NCI-H526 treated with DMSO at 0.1 percent for 48 hours (cell line): ENCODE measurements around the gene EN1.

ENCODE experiments used
- DNase-seq: peaks from one replicate; lab custom pipeline; 2025; lab: John Stamatoyannopoulos, UW

Gene EN1

GRCh38 chr2:118846953-118847761 is at the start of gene EN1:
Gene EN1, minus strand, starts transcription at chr2:118847648. Its CDS starts 481 bp downstream, at chr2:118847167.
- peak; percentile 83 for DNase-seq

DNA sequence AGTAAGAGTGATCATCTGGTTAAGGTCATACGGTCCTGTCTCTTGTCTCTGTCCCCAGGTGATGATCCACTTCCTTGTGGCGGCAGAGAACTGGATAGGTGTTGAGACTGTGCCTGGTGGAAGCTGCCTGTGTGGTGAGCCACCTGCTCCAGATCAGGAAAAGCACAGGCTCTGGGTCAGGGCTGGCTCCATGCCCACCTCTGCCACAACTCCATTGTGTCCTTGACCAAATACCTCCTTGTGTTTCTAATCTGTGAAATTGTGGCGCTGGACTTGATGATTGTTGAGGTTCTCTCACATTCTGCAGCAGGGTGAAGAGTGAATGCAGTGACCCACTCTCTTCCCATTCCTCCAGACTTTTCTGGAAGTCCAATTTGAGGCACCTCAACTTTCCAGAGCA is 45.7 kb upstream of the EN1 start:
- no peak for DNase-seq

DNA sequence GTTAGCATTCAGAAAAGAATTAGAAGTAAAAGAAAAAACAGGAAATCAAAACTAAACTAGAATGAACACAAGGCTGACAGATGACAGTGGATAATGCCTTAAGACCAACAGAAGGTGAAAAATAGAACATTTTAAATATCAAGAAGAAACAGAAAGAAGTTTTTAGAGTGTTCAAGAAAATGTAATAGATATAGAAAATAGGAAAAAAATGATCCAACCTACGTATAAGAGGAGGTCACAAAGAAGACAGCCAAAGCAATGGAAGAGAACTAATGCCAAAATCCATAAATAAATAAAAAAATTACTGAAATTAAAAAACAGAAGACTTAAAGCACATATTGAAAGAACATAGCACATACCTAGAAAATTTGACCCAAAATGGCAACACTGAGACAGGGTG is 42.5 kb upstream of the EN1 start:
- DNase-seq, result no peak

DNA sequence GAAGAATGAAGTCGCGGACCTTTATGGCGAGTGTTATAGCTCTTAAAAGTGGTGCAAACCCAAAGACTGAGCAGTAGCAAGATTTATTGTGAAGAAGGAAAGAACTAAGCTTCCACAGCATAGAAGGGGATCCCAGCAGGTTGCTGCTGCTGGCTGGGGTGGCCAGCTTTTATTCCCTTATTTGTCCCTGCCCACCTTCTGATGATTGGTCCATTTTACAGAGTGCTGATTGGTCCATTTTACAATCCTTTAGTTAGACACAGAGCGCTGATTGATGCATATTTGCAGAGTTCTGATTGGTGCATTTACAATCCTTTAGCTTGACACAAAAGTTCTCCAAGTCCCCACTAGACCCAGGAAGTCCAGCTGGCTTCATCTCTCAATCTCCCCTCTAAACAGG is 36.3 kb upstream of the EN1 start:
- DNase-seq, result no peak

DNA sequence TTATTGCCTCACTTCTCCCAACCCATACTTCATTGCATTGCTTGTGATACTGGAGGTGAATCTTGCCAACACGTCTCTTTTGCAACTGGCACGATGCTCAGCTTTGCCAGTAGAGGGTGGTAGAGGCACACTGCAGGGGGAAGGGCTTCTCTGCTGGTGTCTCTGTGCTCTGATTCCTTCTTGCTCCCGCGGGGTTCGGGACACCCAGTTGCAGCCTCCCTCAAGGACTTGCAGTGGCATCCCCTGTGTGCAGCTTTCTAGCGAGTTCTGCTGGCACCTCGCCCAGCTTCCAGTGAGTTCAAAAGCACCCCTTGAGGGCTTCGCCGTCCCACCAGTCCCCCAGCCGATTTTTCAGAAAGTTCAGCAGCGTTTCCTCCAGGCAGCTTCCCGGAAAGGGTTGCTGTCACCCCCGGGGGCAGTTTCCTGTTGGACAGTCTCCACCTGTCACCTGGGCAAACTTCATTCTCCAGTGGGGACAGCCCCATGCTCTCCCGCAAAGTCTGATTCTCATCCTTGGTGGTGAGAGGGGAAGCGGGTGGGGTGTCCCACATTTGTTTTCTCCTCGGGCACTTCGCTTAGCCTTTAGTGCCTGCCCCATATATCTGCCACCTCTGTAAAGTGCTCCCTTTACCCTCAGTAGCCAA is 35.4 kb upstream of the EN1 start:
- peak; percentile 61 for DNase-seq

- DNase-seq, result peak; percentile 70
These were observed 34.2 kb upstream of the EN1 start for GRCh38 chr2:118881490-118882129.

DNA sequence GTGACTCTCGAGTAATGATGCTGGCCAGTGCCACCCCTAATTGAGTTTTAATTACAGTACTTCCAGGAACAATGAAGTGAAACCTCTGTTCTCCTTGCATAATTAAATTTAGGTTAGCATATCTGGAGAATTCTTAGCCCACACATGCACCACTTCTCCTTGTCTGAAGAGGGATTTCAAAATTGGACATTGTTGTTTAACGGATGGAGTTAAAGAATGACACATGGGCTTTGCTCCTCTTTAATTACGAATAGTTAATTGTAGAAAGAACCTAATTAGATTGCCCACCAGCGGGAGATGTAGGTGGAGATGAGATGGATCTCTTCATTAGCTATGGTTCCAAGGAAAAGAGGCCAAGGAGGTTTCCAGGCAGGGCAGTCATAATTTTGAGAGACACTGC is 33.1 kb upstream of the EN1 start:
- no peak for DNase-seq

- no peak for DNase-seq
These were observed 31.2 kb upstream of the EN1 start for GRCh38 chr2:118878531-118879149.

GRCh38 chr2:118875318-118875717 is 27.9 kb upstream of the EN1 start:
- no peak for DNase-seq

DNA sequence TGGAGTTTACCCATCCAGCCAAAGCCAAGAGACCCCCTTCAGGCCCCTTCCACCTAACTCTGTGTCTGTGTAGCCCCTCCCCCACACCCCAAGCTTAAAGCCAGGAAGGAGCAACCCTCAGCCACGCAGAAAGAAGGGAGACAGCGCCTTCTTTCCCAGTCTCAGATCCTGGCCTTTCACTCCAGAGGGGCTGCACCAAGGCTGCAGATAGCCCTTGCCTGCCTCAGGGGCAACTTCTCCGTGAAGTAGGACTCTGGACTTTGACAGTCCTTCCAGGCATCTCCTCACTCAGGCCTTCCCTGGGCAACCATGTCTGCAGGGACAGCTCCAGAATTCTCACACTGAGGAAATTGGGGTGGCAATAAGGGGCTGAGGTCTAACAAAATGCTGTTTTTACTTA is 26.9 kb upstream of the EN1 start:
- no peak for DNase-seq

DNA sequence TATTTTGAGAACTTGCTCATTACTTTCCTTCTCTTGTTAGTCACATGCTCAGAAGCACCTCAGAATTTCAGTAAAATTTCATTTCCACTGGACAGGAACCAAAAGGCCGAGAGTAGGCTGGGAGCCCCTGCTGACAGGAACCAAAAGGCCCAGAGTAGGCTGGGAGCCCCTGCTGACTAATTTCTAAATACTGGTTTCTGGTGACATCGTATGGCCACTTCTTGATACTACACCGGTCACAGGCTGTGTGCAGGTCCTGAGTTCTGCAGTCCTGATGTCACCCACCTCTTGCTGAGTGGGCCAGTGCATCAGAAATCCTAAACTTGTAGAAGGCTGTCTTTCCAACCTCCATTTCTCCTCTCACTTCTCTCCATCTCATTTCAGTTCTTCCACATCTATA is 17.7 kb upstream of the EN1 start:
- peak; percentile 34 for DNase-seq

DNA sequence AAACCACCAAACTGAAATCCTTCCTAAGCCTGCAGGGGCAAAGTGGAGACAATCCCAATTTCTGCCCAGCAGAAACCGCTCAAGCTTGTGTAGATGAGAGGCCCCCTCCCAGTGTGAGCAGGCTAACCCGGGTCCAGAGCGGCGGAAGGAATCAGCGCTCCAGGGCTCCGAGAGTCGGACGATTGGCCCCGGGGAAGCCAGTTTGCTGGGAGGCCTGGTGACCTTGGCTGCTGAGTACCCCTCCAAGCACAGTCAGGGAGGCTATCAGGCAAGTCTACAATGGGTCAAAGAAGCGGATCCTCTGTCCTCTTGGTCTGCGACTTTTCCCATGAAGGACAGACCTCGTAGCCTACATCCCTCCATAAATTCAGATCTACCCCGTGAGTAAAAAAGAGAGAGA is 16.8 kb upstream of the EN1 start:
- DNase-seq, result no peak

DNA sequence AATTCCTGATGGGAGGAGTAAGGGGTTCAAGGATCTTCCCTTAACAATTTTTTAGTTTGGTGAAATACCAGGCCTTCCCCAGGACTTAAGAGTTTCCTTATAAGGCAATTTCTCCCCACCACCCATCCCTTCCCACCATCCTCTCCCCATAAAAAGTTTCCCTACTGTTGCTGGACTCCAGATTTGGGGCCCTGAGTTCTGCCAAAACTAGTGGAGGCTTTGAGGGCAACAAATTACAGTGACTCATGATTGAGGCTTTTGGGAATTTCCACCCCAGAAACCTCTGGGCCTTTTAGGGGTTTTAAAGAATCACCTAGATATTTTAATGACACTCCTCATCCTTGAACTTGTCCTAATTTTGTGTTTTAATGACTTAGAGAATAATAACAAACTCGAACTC is 14.3 kb upstream of the EN1 start:
- DNase-seq, result no peak

DNA sequence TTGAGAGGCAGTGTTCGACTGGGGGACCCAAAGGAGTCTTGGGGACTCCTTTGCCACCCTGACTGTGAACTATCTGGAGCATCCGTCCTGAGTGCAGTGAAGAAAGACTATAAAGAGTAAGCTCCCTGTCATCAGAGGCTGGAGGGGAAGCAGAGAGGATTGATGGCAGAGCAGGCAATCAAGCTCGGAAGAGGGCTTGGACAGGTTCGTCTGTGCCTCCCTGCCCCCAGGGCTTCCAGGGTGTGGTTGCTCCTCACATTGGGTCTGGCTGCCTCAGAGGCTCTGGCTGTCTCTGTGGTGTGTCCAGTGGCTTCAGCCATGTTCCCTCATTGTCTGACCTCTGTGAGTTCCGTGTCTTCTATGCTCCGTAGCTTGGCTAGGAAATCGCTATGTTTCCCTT is 13.8 kb upstream of the EN1 start:
- DNase-seq, result no peak

DNA sequence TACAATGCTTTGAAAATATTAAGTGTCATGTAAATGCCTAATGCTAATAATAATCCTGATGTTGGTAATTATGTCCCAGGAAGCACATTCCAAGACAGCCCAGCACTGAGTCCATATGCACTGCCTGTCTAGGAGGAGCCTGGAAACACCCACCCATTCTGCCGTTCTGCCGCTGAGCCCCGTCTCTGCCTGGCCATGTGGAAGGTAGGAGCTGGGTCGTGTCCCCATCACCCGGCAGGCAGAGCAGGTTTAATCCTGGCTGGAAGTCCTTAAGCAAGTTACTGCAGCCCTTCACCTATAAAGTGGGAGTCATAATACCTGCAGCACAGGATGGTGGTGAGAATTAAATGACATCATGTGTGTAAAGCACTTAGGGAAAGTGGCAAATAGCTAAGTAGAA is 13.1 kb upstream of the EN1 start:
- no peak for DNase-seq

DNA sequence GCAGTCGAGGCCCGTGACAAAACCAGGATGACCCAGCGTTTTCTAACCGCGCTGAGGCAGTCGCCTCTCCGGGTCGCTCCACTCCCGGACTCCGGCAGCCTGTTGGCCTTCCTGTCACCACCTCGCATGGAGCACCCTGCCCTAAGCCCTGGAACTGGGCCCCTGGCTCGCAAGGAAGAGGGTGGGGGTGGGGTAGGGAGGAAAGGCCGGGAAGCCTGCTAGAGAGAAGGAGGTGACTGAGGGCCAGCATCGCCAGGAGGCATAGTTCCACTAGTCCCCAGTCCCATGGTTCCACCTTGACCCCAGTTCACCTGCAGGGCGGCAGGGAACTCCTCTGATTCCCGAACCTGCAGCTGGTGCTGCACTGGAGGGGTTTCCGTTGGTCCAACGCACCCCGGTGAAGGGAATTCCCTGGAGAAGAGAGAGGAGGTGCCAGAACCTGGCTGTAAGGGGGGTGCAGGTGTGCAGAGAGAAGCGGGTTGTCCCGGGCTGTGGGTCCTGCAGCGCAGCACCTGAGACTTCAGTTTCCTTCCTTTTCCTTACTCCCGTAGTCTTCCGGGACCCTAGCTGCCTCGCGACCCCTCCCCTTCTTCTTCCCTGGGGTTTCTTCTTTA is 11.8 kb upstream of the EN1 start:
- DNase-seq, result no peak

DNA sequence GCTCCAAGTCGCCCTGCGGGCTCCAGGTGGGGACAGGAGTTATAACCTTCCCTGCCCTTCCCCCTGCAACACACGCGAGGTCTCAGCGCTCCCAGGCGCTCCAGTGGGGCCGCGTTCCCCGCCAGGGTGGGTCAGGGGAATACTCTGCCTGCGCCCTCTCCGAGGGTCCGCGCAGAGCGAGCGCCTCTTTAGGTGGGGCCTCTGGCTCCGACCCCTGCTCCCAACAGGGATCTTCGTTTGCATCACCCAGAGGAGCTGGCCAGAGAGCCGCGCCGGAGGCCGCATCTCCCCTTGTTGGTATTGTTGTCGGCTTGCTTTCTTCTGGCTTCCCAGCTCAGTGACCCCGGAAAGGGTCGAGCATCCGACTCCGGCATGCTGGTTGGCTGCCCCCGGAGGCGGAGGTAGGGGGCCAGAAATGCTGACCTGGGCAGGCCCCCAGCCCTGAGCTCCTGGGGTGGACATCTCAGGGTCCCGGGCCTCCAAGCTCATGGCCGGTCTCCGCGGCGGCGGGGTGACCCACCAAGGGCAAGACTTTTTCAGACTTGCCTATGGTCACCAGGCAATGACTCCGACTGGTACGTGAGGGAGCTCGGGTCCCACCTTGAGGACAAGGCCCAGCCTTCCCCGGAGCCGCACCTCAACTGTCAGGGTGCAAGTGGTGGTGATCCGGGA is 11.2 kb upstream of the EN1 start:
- no peak for DNase-seq

GRCh38 chr2:118857677-118858484 is 10.4 kb upstream of the EN1 start:
- DNase-seq, result no peak

DNA sequence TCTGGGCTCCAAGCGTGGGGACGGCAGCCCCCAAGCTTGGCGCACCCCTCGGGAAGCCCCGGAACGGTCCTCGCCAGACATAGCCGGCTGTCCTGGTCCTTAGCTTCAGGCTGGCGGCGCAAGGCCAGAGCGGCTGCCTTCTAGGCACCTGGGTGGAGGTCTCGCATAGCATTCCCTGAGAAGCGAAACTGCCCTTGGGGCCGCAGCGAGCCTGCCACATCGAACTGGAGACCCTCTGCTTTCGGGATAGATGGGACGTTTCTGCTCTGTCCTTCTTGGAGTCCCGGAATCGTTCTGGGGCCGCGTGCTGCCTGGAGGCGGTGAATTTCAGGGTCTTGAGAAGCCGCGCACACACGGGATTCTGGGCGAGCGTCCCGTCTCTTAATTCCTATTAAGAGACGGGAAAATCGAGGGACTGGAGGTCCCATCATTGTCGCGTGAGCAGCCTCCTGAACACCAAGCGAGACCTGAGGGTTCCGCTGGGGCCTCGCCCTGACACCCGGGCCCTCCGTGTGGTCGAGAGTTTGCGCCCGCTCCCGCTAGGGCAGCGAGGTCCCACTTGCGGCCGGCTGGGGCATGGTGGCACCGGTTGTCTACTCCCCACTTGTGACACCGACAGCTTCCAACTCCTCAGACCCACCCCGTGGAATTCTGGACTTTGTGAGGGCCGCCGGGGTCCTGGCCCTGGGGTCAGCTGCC is 9.7 kb upstream of the EN1 start:
- no peak for DNase-seq

DNA sequence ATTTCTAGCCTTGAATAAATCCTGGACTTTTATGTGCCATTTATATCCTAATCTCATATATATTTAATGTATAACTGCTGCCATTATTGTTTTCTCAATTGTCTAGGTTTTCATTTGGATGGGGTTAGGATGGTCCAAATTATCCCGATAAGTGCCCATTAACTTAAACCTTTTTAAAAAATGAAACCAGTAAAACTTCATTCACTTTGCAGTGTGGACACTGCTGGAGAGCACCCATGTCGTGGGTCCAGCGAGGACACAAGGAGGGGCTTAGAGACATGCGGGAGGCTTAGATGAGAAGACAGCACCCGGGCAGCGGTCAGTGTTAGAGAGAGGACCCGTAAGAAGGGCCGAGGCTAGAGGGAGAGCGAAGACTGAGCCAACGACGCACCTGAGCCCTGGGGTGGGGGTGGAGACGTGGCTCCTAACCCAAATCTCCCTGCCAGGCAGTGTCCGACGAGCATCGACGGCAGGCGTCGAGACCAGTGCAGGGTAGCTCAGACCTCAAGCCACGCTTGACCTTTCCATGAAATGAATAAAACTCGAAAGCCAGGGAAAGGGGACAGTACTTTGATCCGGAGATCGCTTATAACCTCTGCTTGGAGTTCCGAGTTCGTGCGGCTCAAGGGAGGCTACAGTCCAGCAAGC is 9.0 kb upstream of the EN1 start:
- no peak for DNase-seq
